Measurements from ENCODE around the gene KCNAB1. TPM values are rescaled to one million over a fixed set of nuclear protein-coding genes. Genes with fewer than 3 reads are reported as not detected.

KCNAB1 gene
- total and polyA plus RNA-seq, 12 donors: 1.4 to 5.0 (median 2.5) TPM

DNA sequence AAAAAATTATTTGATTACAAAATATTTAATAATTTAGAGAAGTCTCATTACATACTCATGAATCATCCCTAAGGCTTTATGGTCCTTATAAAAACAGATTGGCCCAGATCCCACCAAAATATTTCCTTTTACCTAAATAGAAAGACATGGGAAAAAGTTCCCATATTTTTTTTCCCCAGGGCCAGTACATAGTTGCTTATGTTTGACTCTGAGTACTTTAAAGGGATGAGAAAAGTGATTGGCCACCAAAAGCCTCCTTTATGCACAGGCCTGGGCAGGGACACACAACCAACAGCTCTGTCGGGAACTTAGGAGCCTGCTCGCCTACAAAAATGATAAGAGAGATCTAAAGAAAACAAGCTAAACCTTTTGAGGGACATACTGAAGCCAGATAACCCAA, 22.3 kb downstream of the KCNAB1 start:
- Histone ChIP-seq H3K36me3 (no peaks in the 10 kb centered on the region), H3K4me1 (no peaks in the 10 kb centered on the region), H3K27ac (peak overlapping the region in 4 of 10 donors; percentile 3 to 47 (median 36)), H3K27me3 (peaks cover 0 to 3% (median 0%) of the 10 kb centered on the region in 7 donors), H3K9me3 (no peaks in the 10 kb centered on the region), H3K4me3 (peak overlapping the region in 4 of 10 donors; percentile 3 to 25 (median 9))
- intact Hi-C loops (cut with DNase I): loop anchor here in 2 of 10 donors (10.0 kb wide), 2 partner anchors 98 to 942 kb away; no protein-coding TSS in a partner anchor
- peak in 5 of 8 donors; percentile 41 to 55 (median 52) for ATAC-seq
- no peak for TF ChIP-seq CTCF (IDR thresholded peaks at IDR 0.05)
- WGBS, 2 donors: 65 to 74% methylated on average over 2 of the region's 2 CpGs
- no peak for DNase-seq

DNA sequence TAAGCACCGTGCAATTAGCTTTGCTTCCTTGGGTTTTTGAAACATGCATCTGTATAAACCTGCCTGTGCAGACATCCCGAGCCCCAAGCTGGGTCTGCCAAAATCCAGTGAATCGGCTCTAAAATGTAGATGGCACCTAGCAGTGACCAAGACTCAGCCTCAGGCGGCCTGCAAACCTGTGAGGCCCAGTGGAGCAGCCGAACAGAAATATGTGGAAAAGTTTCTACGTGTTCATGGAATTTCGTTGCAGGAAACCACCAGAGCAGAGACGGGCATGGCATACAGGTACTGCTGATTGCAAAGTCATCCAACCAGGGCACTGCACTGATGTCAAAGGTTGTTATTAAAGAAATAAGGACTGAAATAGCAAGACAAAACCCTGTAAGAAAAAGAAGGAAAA, 22.8 kb downstream of the KCNAB1 start:
- Histone ChIP-seq H3K4me1 (peaks cover 0 to 1% (median 0%) of the 10 kb centered on the region in 9 donors), H3K27ac (peak overlapping the region in 4 of 10 donors; percentile 3 to 47 (median 36))
- 68 to 70% methylated on average over 8 of the region's 8 CpGs for WGBS, 2 donors

GRCh38 chr3:156144060-156144459, 23.7 kb downstream of the KCNAB1 start:
- 71 to 77% methylated on average over 2 of the region's 2 CpGs for WGBS, 2 donors
- no peak for TF ChIP-seq CTCF (IDR thresholded peaks at IDR 0.05)
- ATAC-seq (no peak), DNase-seq (no peak)
- intact Hi-C loops (cut with DNase I): loop anchor here in 2 of 10 donors (10.0 kb wide), 2 partner anchors 99 to 941 kb away; no protein-coding TSS in a partner anchor
- H3K4me1 ChIP-seq: peaks cover 0 to 10% (median 7%) of the 10 kb centered on the region in 9 donors
- H3K27me3 ChIP-seq: peaks cover 0 to 3% (median 0%) of the 10 kb centered on the region in 7 donors
- peak overlapping the region in 4 of 10 donors; percentile 0 to 32 (median 16) for H3K4me3 ChIP-seq
- no peaks in the 10 kb centered on the region for H3K36me3 ChIP-seq
- H3K27ac ChIP-seq: peak overlapping the region in 4 of 10 donors; percentile 26 to 47 (median 34)
- H3K9me3 ChIP-seq: no peaks in the 10 kb centered on the region

More for the DNA sequence above, 22.8 kb downstream of the KCNAB1 start:
- peaks cover 0 to 3% (median 0%) of the 10 kb centered on the region in 7 donors for H3K27me3 ChIP-seq
- no peaks in the 10 kb centered on the region for H3K9me3 ChIP-seq
- ATAC-seq: peak in 1 of 8 donors; percentile 19
- no peaks in the 10 kb centered on the region for H3K36me3 ChIP-seq
- DNase-seq: no peak
- H3K4me3 ChIP-seq: peak overlapping the region in 5 of 10 donors; percentile 3 to 25 (median 14)
- intact Hi-C loops (cut with DNase I): loop anchor here in 2 of 10 donors (10.0 kb wide), 2 partner anchors 98 to 942 kb away; no protein-coding TSS in a partner anchor
- no peak for TF ChIP-seq CTCF (IDR thresholded peaks at IDR 0.05)

DNA sequence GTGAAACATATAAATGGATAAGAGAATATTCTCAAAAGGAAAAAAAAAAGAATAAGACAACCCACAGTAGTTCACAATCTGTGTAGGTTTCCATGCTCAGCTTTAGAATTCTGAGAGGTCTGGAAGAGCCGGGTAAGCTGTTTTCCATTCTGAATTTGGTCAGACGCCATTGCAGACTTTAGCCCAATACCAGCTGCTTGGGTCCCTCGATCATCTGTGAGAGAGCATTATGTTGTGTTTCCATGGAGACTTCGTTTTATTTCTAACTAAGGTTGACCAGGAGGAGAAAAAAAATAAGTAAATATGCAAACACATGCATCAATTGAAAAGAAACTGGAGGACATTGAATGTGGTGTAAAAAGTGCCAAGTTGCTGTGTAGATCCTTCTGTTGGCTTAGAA, 25.5 kb downstream of the KCNAB1 start:
- H3K4me3 ChIP-seq: no peak overlapping the region
- no peak for TF ChIP-seq CTCF (IDR thresholded peaks at IDR 0.05)
- H3K4me1 ChIP-seq: peaks cover 6 to 29% (median 21%) of the 10 kb centered on the region in 9 donors

More for the DNA sequence above, 25.5 kb downstream of the KCNAB1 start:
- Histone ChIP-seq H3K27ac (peak overlapping the region in 2 of 10 donors; percentile 3 to 38), H3K27me3 (peaks cover 0 to 3% (median 0%) of the 10 kb centered on the region in 7 donors), H3K36me3 (no peaks in the 10 kb centered on the region), H3K9me3 (no peaks in the 10 kb centered on the region)
- 69 to 71% methylated on average over 4 of the region's 4 CpGs for WGBS, 2 donors
- intact Hi-C loops (cut with DNase I): loop anchor here in 3 of 10 donors (5.0 to 10.0 kb wide), 3 partner anchors 101 to 939 kb away; no protein-coding TSS in a partner anchor
- no peak for ATAC-seq
- DNase-seq: no peak
